ENCODE results near the gene MYOZ2.

MYOZ2 gene

GRCh38 chr4:119131164-119131563, 4.5 kb upstream of the MYOZ2 start:
- Histone ChIP-seq H3K79me2 (ENCODE audit: insufficient read depth, low read length) (no peaks in the 10 kb centered on the region), H3K9me3 (ENCODE audit: insufficient read depth, low read length) (no peaks in the 10 kb centered on the region), H3K27me3 (ENCODE audit: low read length) (no peaks in the 10 kb centered on the region), H3K27ac (ENCODE audit: low read depth, low read length) (no peak overlapping the region), H3K4me3 (ENCODE audit: insufficient read depth, low read length, poor library complexity, severe bottlenecking) (no peak overlapping the region), H2AFZ (ENCODE audit: low read depth, low read length, severe bottlenecking) (no peak overlapping the region), H3K4me2 (ENCODE audit: low read depth, low read length, poor library complexity, severe bottlenecking) (no peak overlapping the region), H4K20me1 (ENCODE audit: low read depth, low read length) (no peaks in the 10 kb centered on the region), H3F3A (ENCODE audit: insufficient read depth) (no peaks in the 10 kb centered on the region), H3K9me2 (replicated peaks; ENCODE audit: insufficient read depth, low read length) (no peaks in the 10 kb centered on the region), H3K36me3 (ENCODE audit: low read length) (no peaks in the 10 kb centered on the region), H3K9ac (ENCODE audit: low read length) (no peak overlapping the region)
- TF ChIP-seq, protein P1, sequence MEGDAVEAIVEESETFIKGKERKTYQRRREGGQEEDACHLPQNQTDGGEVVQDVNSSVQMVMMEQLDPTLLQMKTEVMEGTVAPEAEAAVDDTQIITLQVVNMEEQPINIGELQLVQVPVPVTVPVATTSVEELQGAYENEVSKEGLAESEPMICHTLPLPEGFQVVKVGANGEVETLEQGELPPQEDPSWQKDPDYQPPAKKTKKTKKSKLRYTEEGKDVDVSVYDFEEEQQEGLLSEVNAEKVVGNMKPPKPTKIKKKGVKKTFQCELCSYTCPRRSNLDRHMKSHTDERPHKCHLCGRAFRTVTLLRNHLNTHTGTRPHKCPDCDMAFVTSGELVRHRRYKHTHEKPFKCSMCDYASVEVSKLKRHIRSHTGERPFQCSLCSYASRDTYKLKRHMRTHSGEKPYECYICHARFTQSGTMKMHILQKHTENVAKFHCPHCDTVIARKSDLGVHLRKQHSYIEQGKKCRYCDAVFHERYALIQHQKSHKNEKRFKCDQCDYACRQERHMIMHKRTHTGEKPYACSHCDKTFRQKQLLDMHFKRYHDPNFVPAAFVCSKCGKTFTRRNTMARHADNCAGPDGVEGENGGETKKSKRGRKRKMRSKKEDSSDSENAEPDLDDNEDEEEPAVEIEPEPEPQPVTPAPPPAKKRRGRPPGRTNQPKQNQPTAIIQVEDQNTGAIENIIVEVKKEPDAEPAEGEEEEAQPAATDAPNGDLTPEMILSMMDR (IDR thresholded peaks at IDR 0.05; ENCODE audit: insufficient read depth, low read length, poor library complexity, severe bottlenecking) = no peak
- no peak for TF ChIP-seq EZH2phosphoT487 (conservative IDR thresholded peaks at IDR 0.05; ENCODE audit: low read length)

- H2AFZ ChIP-seq (ENCODE audit: low read depth, low read length, severe bottlenecking) = no peak overlapping the region
- TF ChIP-seq, protein P1 (IDR thresholded peaks at IDR 0.05; ENCODE audit: insufficient read depth, low read length, poor library complexity, severe bottlenecking) = no peak
- TF ChIP-seq EZH2phosphoT487 (conservative IDR thresholded peaks at IDR 0.05; ENCODE audit: low read length) = no peak
- no peak overlapping the region for H3K27ac ChIP-seq (ENCODE audit: low read depth, low read length)
- H3K9me2 ChIP-seq (replicated peaks; ENCODE audit: insufficient read depth, low read length) = no peaks in the 10 kb centered on the region
- no peaks in the 10 kb centered on the region for H3F3A ChIP-seq (ENCODE audit: insufficient read depth)
- H3K4me3 ChIP-seq (ENCODE audit: insufficient read depth, low read length, poor library complexity, severe bottlenecking) = no peak overlapping the region
- no peak overlapping the region for H3K4me2 ChIP-seq (ENCODE audit: low read depth, low read length, poor library complexity, severe bottlenecking)
- H3K27me3 ChIP-seq (ENCODE audit: low read length) = no peaks in the 10 kb centered on the region
- no peaks in the 10 kb centered on the region for H4K20me1 ChIP-seq (ENCODE audit: low read depth, low read length)
- H3K9ac ChIP-seq (ENCODE audit: low read length) = no peak overlapping the region
- H3K36me3 ChIP-seq (ENCODE audit: low read length) = no peaks in the 10 kb centered on the region
- H3K9me3 ChIP-seq (ENCODE audit: insufficient read depth, low read length) = no peaks in the 10 kb centered on the region
- no peaks in the 10 kb centered on the region for H3K79me2 ChIP-seq (ENCODE audit: insufficient read depth, low read length)
Observed at GRCh38 chr4:119132306-119132705, 3.3 kb upstream of the MYOZ2 start.

DNA sequence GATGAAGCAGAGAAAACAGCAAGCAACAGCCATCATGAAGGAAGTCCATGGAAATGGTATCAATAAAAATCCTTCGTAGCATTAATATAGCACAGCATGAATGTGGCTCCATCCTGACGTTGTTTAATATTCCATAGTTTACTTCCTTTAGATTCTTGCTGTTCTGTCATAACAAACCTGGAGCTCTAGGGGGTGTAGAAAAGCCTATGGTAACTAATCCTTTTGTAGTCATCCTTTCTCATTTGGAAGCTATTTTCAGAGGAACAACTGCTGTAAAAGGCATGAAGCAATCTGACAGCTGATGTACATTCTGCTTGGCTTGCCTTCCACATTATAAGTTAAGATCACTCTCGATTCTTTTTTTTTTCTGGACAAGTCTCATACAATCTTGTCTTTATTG, 914 bp downstream of the MYOZ2 start:
- H3F3A ChIP-seq (ENCODE audit: insufficient read depth) = no peaks in the 10 kb centered on the region
- H3K9me3 ChIP-seq (ENCODE audit: insufficient read depth, low read length) = no peaks in the 10 kb centered on the region
- no peak overlapping the region for H3K4me3 ChIP-seq (ENCODE audit: insufficient read depth, low read length, poor library complexity, severe bottlenecking)
- no peaks in the 10 kb centered on the region for H3K27me3 ChIP-seq (ENCODE audit: low read length)
- no peaks in the 10 kb centered on the region for H4K20me1 ChIP-seq (ENCODE audit: low read depth, low read length)
- no peaks in the 10 kb centered on the region for H3K9me2 ChIP-seq (replicated peaks; ENCODE audit: insufficient read depth, low read length)
- no peak overlapping the region for H3K27ac ChIP-seq (ENCODE audit: low read depth, low read length)
- no peaks in the 10 kb centered on the region for H3K36me3 ChIP-seq (ENCODE audit: low read length)
- H2AFZ ChIP-seq (ENCODE audit: low read depth, low read length, severe bottlenecking) = no peak overlapping the region
- TF ChIP-seq EZH2phosphoT487 (conservative IDR thresholded peaks at IDR 0.05; ENCODE audit: low read length) = no peak
- TF ChIP-seq, protein P1 (IDR thresholded peaks at IDR 0.05; ENCODE audit: insufficient read depth, low read length, poor library complexity, severe bottlenecking) = no peak
- no peak overlapping the region for H3K4me2 ChIP-seq (ENCODE audit: low read depth, low read length, poor library complexity, severe bottlenecking)
- H3K9ac ChIP-seq (ENCODE audit: low read length) = no peak overlapping the region
- no peaks in the 10 kb centered on the region for H3K79me2 ChIP-seq (ENCODE audit: insufficient read depth, low read length)

Measured in SU-DHL-6 (cell line).